MCF 10A (cell line): ENCODE results near the gene PCK1. TPM values are rescaled to one million over a fixed set of nuclear protein-coding genes. Genes with fewer than 3 reads are reported as not detected.

Experiments
- BruUV-seq: library from RNA; stranded (reverse); fragments of 400-500 nt; replicated peaks from 2 replicates; lab custom pipeline; 2021; lab: Mats Ljungman, UMichigan
- CTCF ChIA-PET: fragments of 300-600 bp; sonication (Branson Sonifier 250); formaldehyde crosslinking; extraction: SDS; loops from one replicate; lab custom pipeline; 2021; ENCODE audit warnings: antibody characterized with exemption, inconsistent platforms; lab: Yijun Ruan, JAX
- POLR2A ChIA-PET: fragments of 300-600, 350-650 bp; sonication (Branson Sonifier 250); formaldehyde crosslinking; extraction: SDS; loops from one replicate; lab custom pipeline; 2020; ENCODE audit warnings: antibody characterized with exemption, inconsistent platforms; lab: Yijun Ruan, JAX
- DNase-seq: peaks from one replicate; pipeline ENCODE4 v3.0.0-alpha.2; 2018; ENCODE audit not compliant: unreplicated experiment
- H3K27ac Mint-ChIP-seq: one replicate; pipeline ENCODE4 v1.8.0; 2022; ENCODE audit warnings: mild to moderate bottlenecking, low read depth, mixed read lengths; ENCODE audit not compliant: unreplicated experiment
- H3K27me3 Mint-ChIP-seq: one replicate; pipeline ENCODE4 v1.8.0; 2022; ENCODE audit warnings: mixed read lengths; ENCODE audit not compliant: insufficient read depth, unreplicated experiment
- H3K36me3 Mint-ChIP-seq: one replicate; pipeline ENCODE4 v1.8.0; 2022; ENCODE audit warnings: mild to moderate bottlenecking, moderate library complexity, mixed read lengths; ENCODE audit not compliant: insufficient read depth, unreplicated experiment
- H3K4me1 Mint-ChIP-seq: one replicate; pipeline ENCODE4 v1.8.0; 2022; ENCODE audit warnings: mixed read lengths; ENCODE audit not compliant: insufficient read depth, unreplicated experiment
- H3K4me3 Mint-ChIP-seq: one replicate; pipeline ENCODE4 v1.8.0; 2022; ENCODE audit warnings: mild to moderate bottlenecking, moderate library complexity, mixed read lengths; ENCODE audit not compliant: unreplicated experiment
- H3K9me3 Mint-ChIP-seq: one replicate; pipeline ENCODE4 v1.8.0; 2022; ENCODE audit warnings: mixed read lengths; ENCODE audit not compliant: unreplicated experiment
- CTCF ChIP-seq: fragments of 200-600 bp; IDR thresholded peaks from one replicate; pipeline ENCODE4 v1.8.0; 2022; ENCODE audit warnings: antibody characterized with exemption, mild to moderate bottlenecking; ENCODE audit not compliant: unreplicated experiment
- intact Hi-C: fragments of 100-400 bp; cut with micrococcal nuclease; formaldehyde crosslinking; loops from 2 replicates; pipeline ENCODE4 v1.14.1; 2022
- total RNA-seq: library from RNA; stranded (reverse); gene quantifications from 2 replicates; pipeline ENCODE4 v1.2.3, GENCODE V29; 2022

Gene PCK1
- total RNA-seq, 1 experiment from 2014 or later: not detected

GRCh38 chr20:57557926-57558613, 2.8 kb upstream of the PCK1 start:
- no peak for TF ChIP-seq CTCF
- peaks cover 96% of the 10 kb centered on the region for H3K27me3 Mint-ChIP-seq
- H3K4me1 Mint-ChIP-seq: peaks cover 6% of the 10 kb centered on the region
- intact Hi-C loops: no loop called here
- no TSS peak for BruUV-seq
- H3K27ac Mint-ChIP-seq: peak overlapping the region; percentile 59
- no peak for DNase-seq
- ChIA-PET POLR2A (interaction anchor here (0.7 to 1.6 kb wide), 2 partner anchors 9 to 1320 kb away, joined by 3 read pairs; no protein-coding TSS in a partner anchor), CTCF (interaction anchor here (0.6 kb wide), 1 partner anchor 1201 kb away, joined by 3 read pairs; no protein-coding TSS in a partner anchor)
- H3K9me3 Mint-ChIP-seq: no peaks in the 10 kb centered on the region
- peaks cover 6% of the 10 kb centered on the region for H3K36me3 Mint-ChIP-seq
- H3K4me3 Mint-ChIP-seq: no peak overlapping the region

GRCh38 chr20:57558614-57559288, 2.2 kb upstream of the PCK1 start:
- DNase-seq: peak; percentile 6
- ChIA-PET CTCF (interaction anchor here (0.6 to 1.6 kb wide), 2 partner anchors 60 to 1200 kb away, joined by 3 read pairs; no protein-coding TSS in a partner anchor), POLR2A (interaction anchor here (0.7 to 1.6 kb wide), 2 partner anchors 9 to 1319 kb away, joined by 3 read pairs; no protein-coding TSS in a partner anchor)
- H3K36me3 Mint-ChIP-seq: peaks cover 6% of the 10 kb centered on the region
- H3K9me3 Mint-ChIP-seq: no peaks in the 10 kb centered on the region
- intact Hi-C loops: no loop called here
- peaks cover 6% of the 10 kb centered on the region for H3K4me1 Mint-ChIP-seq
- BruUV-seq: no TSS peak
- no peak for TF ChIP-seq CTCF
- H3K27me3 Mint-ChIP-seq: peaks cover 95% of the 10 kb centered on the region
- H3K4me3 Mint-ChIP-seq: no peak overlapping the region
- peak overlapping the region; percentile 59 for H3K27ac Mint-ChIP-seq

GRCh38 chr20:57559289-57559634, 1.6 kb upstream of the PCK1 start:
- CTCF ChIA-PET: interaction anchor here (1.6 kb wide), 1 partner anchor 61 kb away, joined by 3 read pairs; no protein-coding TSS in a partner anchor
- peaks cover 6% of the 10 kb centered on the region for H3K36me3 Mint-ChIP-seq
- peaks cover 6% of the 10 kb centered on the region for H3K4me1 Mint-ChIP-seq
- intact Hi-C loops: no loop called here
- BruUV-seq: no TSS peak
- POLR2A ChIA-PET: interaction anchor here (1.6 kb wide), 1 partner anchor 8 kb away, joined by 3 read pairs; no protein-coding TSS in a partner anchor
- no peaks in the 10 kb centered on the region for H3K9me3 Mint-ChIP-seq
- no peak for DNase-seq
- H3K27me3 Mint-ChIP-seq: peaks cover 95% of the 10 kb centered on the region
- H3K4me3 Mint-ChIP-seq: no peak overlapping the region
- TF ChIP-seq CTCF: no peak
- H3K27ac Mint-ChIP-seq: no peak overlapping the region
